Measurements from ENCODE around the gene MAD1L1. TPM values are rescaled to one million over a fixed set of nuclear protein-coding genes. Genes with fewer than 3 reads are reported as not detected.

The MAD1L1 gene
- total and polyA plus RNA-seq, 4 donors, result 12.8 to 20.7 (median 16.5) TPM

DNA sequence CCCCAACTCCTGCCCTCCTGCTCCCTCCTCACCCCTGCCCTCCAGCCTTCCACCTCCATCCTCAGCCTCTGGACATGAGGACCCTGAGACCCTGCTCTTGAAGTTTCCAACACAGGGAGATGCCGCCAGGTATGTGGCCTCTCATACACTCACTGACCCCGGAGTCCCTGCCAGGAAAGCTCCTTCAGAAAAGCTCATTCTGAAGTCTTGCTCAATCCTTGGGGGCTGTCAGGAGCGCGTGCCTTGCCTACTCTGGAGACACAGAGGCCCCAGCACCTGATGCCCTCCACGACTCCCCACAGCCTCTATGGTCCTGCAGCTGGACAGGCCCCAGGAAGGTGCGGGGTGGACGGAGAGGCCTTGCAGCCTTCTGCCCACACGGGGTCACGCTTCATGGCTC, 20.3 kb upstream of the MAD1L1 start:
- no peak for DNase-seq (ENCODE audit: low spot score)
- Histone ChIP-seq H3K27me3 (ENCODE audit: control insufficient read depth in 4 of 4, insufficient read depth in 4 of 4, low read length in 3 of 4) (no peaks in the 10 kb centered on the region), H3K4me1 (ENCODE audit: control insufficient read depth in 4 of 4, insufficient read depth in 4 of 4, low read length in 3 of 4) (no peaks in the 10 kb centered on the region), H3K9me3 (ENCODE audit: control insufficient read depth in 4 of 4, low read length in 3 of 4) (no peaks in the 10 kb centered on the region), H3K4me3 (ENCODE audit: low read depth in 1 of 3, low read length in 3 of 3) (no peak overlapping the region), H3K36me3 (ENCODE audit: control insufficient read depth in 4 of 4, insufficient read depth in 3 of 4, low read depth in 1 of 4, low read length in 3 of 4) (peaks cover 0 to 15% (median 2%) of the 10 kb centered on the region in 4 donors), H3K9ac (ENCODE audit: low read depth in 1 of 2, low read length in 2 of 2) (no peak overlapping the region), H3K27ac (ENCODE audit: low read depth in 1 of 2, low read length in 2 of 2) (no peak overlapping the region)
- TF ChIP-seq, protein P1, sequence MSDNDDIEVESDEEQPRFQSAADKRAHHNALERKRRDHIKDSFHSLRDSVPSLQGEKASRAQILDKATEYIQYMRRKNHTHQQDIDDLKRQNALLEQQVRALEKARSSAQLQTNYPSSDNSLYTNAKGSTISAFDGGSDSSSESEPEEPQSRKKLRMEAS (IDR thresholded peaks at IDR 0.05), result no peak
- WGBS, result 97% methylated on average over 9 of the region's 9 CpGs

GRCh38 chr7:2251841-2252771, 19.4 kb upstream of the MAD1L1 start:
- H3K4me3 ChIP-seq (ENCODE audit: low read depth in 1 of 3, low read length in 3 of 3), result no peak overlapping the region
- H3K36me3 ChIP-seq (ENCODE audit: control insufficient read depth in 4 of 4, insufficient read depth in 3 of 4, low read depth in 1 of 4, low read length in 3 of 4), result peaks cover 0 to 15% (median 2%) of the 10 kb centered on the region in 4 donors
- WGBS, result 80% methylated on average over 24 of the region's 24 CpGs
- H3K27me3 ChIP-seq (ENCODE audit: control insufficient read depth in 4 of 4, insufficient read depth in 4 of 4, low read length in 3 of 4), result no peaks in the 10 kb centered on the region
- TF ChIP-seq RXRA (IDR thresholded peaks at IDR 0.05), result no peak
- TF ChIP-seq NR2F2 (IDR thresholded peaks at IDR 0.05), result no peak
- no peak for TF ChIP-seq FOXA1 (IDR thresholded peaks at IDR 0.05)
- TF ChIP-seq, protein P2, sequence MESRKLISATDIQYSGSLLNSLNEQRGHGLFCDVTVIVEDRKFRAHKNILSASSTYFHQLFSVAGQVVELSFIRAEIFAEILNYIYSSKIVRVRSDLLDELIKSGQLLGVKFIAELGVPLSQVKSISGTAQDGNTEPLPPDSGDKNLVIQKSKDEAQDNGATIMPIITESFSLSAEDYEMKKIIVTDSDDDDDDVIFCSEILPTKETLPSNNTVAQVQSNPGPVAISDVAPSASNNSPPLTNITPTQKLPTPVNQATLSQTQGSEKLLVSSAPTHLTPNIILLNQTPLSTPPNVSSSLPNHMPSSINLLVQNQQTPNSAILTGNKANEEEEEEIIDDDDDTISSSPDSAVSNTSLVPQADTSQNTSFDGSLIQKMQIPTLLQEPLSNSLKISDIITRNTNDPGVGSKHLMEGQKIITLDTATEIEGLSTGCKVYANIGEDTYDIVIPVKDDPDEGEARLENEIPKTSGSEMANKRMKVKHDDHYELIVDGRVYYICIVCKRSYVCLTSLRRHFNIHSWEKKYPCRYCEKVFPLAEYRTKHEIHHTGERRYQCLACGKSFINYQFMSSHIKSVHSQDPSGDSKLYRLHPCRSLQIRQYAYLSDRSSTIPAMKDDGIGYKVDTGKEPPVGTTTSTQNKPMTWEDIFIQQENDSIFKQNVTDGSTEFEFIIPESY (IDR thresholded peaks at IDR 0.05), result no peak
- no peak for TF ChIP-seq FOXA2 (IDR thresholded peaks at IDR 0.05)
- TF ChIP-seq HNF4G (IDR thresholded peaks at IDR 0.05), result no peak
- TF ChIP-seq YY1 (IDR thresholded peaks at IDR 0.05), result no peak
- TF ChIP-seq RAD21 (IDR thresholded peaks at IDR 0.05), result no peak
- no peak for TF ChIP-seq CTCF (IDR thresholded peaks at IDR 0.05; ENCODE audit: low read depth, low read length, missing input control)
- no peak for TF ChIP-seq JUND (IDR thresholded peaks at IDR 0.05)
- no peak for TF ChIP-seq ATF3 (IDR thresholded peaks at IDR 0.05)
- H3K9me3 ChIP-seq (ENCODE audit: control insufficient read depth in 4 of 4, low read length in 3 of 4), result no peaks in the 10 kb centered on the region
- no peak overlapping the region for H3K9ac ChIP-seq (ENCODE audit: low read depth in 1 of 2, low read length in 2 of 2)
- H3K4me1 ChIP-seq (ENCODE audit: control insufficient read depth in 4 of 4, insufficient read depth in 4 of 4, low read length in 3 of 4), result no peaks in the 10 kb centered on the region
- no peak overlapping the region for H3K27ac ChIP-seq (ENCODE audit: low read depth in 1 of 2, low read length in 2 of 2)
- no peak for DNase-seq (ENCODE audit: low spot score)

DNA sequence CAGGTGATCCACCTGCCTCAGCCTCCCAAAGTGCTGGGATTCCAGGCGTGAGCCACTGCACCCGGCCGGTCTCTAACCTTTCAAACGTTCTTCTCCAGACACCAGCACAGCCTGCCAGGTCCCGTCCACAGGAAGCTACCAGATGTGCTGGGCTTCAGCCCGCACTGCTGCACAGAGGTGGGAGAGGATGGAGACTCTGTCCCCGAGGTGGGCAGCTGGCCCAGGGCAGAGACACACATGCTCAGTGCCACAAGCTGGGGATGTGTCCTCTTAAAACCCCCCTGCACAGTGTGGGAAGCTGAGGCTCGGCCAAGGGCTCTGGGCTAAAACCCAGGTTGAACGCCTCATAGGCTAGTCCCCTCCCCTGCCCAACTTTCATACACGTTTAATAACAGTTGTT, 18.6 kb upstream of the MAD1L1 start:
- no peak overlapping the region for H3K27ac ChIP-seq (ENCODE audit: low read depth in 1 of 2, low read length in 2 of 2)
- no peak overlapping the region for H3K9ac ChIP-seq (ENCODE audit: low read depth in 1 of 2, low read length in 2 of 2)
- no peak overlapping the region for H3K4me3 ChIP-seq (ENCODE audit: low read depth in 1 of 3, low read length in 3 of 3)
- no peaks in the 10 kb centered on the region for H3K4me1 ChIP-seq (ENCODE audit: control insufficient read depth in 4 of 4, insufficient read depth in 4 of 4, low read length in 3 of 4)
- peaks cover 0 to 9% (median 2%) of the 10 kb centered on the region in 4 donors for H3K36me3 ChIP-seq (ENCODE audit: control insufficient read depth in 4 of 4, insufficient read depth in 3 of 4, low read depth in 1 of 4, low read length in 3 of 4)
- DNase-seq (ENCODE audit: low spot score), result no peak
- WGBS, result 79% methylated on average over 10 of the region's 10 CpGs
- H3K9me3 ChIP-seq (ENCODE audit: control insufficient read depth in 4 of 4, low read length in 3 of 4), result no peaks in the 10 kb centered on the region
- no peaks in the 10 kb centered on the region for H3K27me3 ChIP-seq (ENCODE audit: control insufficient read depth in 4 of 4, insufficient read depth in 4 of 4, low read length in 3 of 4)
- TF ChIP-seq, protein P2 (IDR thresholded peaks at IDR 0.05), result no peak
- TF ChIP-seq RXRA (IDR thresholded peaks at IDR 0.05) (no peak), HNF4A (conservative IDR thresholded peaks at IDR 0.05) (no peak), JUND (IDR thresholded peaks at IDR 0.05) (no peak), HNF4G (IDR thresholded peaks at IDR 0.05) (no peak), ATF3 (IDR thresholded peaks at IDR 0.05) (no peak), RAD21 (IDR thresholded peaks at IDR 0.05) (no peak), EGR1 (IDR thresholded peaks at IDR 0.05; ENCODE audit: low read depth in 2 of 2) (no peak), FOXA2 (IDR thresholded peaks at IDR 0.05) (no peak), YY1 (IDR thresholded peaks at IDR 0.05) (no peak)
- TF ChIP-seq, protein P3, sequence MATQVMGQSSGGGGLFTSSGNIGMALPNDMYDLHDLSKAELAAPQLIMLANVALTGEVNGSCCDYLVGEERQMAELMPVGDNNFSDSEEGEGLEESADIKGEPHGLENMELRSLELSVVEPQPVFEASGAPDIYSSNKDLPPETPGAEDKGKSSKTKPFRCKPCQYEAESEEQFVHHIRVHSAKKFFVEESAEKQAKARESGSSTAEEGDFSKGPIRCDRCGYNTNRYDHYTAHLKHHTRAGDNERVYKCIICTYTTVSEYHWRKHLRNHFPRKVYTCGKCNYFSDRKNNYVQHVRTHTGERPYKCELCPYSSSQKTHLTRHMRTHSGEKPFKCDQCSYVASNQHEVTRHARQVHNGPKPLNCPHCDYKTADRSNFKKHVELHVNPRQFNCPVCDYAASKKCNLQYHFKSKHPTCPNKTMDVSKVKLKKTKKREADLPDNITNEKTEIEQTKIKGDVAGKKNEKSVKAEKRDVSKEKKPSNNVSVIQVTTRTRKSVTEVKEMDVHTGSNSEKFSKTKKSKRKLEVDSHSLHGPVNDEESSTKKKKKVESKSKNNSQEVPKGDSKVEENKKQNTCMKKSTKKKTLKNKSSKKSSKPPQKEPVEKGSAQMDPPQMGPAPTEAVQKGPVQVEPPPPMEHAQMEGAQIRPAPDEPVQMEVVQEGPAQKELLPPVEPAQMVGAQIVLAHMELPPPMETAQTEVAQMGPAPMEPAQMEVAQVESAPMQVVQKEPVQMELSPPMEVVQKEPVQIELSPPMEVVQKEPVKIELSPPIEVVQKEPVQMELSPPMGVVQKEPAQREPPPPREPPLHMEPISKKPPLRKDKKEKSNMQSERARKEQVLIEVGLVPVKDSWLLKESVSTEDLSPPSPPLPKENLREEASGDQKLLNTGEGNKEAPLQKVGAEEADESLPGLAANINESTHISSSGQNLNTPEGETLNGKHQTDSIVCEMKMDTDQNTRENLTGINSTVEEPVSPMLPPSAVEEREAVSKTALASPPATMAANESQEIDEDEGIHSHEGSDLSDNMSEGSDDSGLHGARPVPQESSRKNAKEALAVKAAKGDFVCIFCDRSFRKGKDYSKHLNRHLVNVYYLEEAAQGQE (IDR thresholded peaks at IDR 0.05), result no peak
